ENCODE data around the gene KAT6B.

KAT6B gene

DNA sequence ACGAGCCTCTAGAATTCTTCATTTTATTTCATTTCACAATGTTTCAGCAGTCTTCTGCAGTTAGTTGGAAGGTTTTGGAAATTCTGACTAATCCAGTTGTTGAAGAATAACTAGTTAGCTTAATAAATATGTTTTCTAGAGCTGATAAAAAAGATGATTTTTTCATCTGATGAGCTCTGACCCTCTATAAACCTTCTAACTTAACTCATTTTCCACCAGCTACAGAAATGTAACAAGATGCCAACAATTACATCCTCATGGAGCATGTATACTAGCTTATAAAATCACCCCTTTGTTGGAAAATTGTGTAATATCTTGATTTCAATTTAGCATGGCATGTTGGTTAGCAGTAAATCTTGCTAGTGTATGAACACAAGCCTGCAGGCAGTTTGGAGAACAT, 33.1 kb downstream of the KAT6B start:
- TF ChIP-seq SIN3A (IDR thresholded peaks at IDR 0.05; ENCODE audit: borderline replicate concordance, insufficient read depth, low read length) (no peak), FOXP2 (optimal IDR thresholded peaks at IDR 0.05; ENCODE audit: borderline replicate concordance, extremely low read depth, extremely low read length, insufficient read depth) (no peak), REST (IDR thresholded peaks at IDR 0.05; ENCODE audit: insufficient read depth in 1 of 2, low read depth in 2 of 2, low read length in 2 of 2) (no peak), TAF1 (IDR thresholded peaks at IDR 0.05; ENCODE audit: borderline replicate concordance, insufficient read depth, low read length) (no peak), POLR2AphosphoS5 (IDR thresholded peaks at IDR 0.05; ENCODE audit: low read depth, low read length) (no peak)

DNA sequence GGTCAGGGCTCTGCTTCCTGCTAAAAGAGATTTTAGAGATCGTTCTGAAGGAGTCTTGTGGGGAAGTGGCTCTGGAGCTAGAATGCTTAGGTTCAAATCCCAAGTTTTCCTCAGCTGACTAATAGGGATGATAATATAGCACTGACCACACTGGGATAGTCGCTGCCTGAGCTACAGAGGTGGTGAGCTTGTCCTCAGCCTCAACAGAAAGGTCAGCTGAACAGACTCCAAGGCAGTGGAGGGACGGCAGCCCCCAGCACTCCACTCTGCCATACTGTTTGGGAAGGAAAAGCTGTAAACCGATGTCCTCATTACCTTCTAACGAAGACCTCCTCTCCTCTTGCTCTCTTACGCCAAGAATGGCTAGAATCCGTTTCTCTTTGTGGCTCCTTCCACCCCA, 36.2 kb downstream of the KAT6B start:
- TF ChIP-seq FOXP2 (optimal IDR thresholded peaks at IDR 0.05; ENCODE audit: borderline replicate concordance, extremely low read depth, extremely low read length, insufficient read depth) = no peak
- no peak for TF ChIP-seq TAF1 (IDR thresholded peaks at IDR 0.05; ENCODE audit: borderline replicate concordance, insufficient read depth, low read length)
- no peak for TF ChIP-seq POLR2AphosphoS5 (IDR thresholded peaks at IDR 0.05; ENCODE audit: low read depth, low read length)
- no peak for TF ChIP-seq REST (IDR thresholded peaks at IDR 0.05; ENCODE audit: insufficient read depth in 1 of 2, low read depth in 2 of 2, low read length in 2 of 2)
- TF ChIP-seq SIN3A (IDR thresholded peaks at IDR 0.05; ENCODE audit: borderline replicate concordance, insufficient read depth, low read length) = no peak

- TF ChIP-seq SIN3A (IDR thresholded peaks at IDR 0.05; ENCODE audit: borderline replicate concordance, insufficient read depth, low read length) = no peak
- no peak for TF ChIP-seq POLR2AphosphoS5 (IDR thresholded peaks at IDR 0.05; ENCODE audit: low read depth, low read length)
- TF ChIP-seq FOXP2 (optimal IDR thresholded peaks at IDR 0.05; ENCODE audit: borderline replicate concordance, extremely low read depth, extremely low read length, insufficient read depth) = no peak
- TF ChIP-seq REST (IDR thresholded peaks at IDR 0.05; ENCODE audit: insufficient read depth in 1 of 2, low read depth in 2 of 2, low read length in 2 of 2) = no peak
- no peak for TF ChIP-seq TAF1 (IDR thresholded peaks at IDR 0.05; ENCODE audit: borderline replicate concordance, insufficient read depth, low read length)
These were observed 37.2 kb downstream of the KAT6B start for GRCh38 chr10:74863551-74863950.

DNA sequence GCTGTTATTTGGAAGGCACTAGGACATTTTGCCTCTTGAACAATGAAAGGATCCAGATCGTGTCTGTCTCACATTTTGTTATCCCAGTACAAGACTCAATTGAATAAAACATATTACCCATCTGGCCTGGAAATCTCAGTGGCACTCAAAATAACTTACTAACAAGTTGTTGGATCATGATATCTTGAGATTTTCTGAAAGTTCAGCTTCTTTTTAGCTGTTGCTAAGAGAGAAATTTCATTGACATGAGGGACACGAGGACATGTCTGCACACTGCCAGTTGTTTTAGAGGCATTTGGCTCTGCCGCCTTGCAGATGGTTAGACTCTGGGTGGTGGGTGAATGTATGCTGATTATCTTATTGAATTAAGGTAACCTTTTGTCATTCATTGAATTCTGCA, 41.0 kb downstream of the KAT6B start:
- no peak for TF ChIP-seq SIN3A (IDR thresholded peaks at IDR 0.05; ENCODE audit: borderline replicate concordance, insufficient read depth, low read length)
- no peak for TF ChIP-seq REST (IDR thresholded peaks at IDR 0.05; ENCODE audit: insufficient read depth in 1 of 2, low read depth in 2 of 2, low read length in 2 of 2)
- no peak for TF ChIP-seq POLR2AphosphoS5 (IDR thresholded peaks at IDR 0.05; ENCODE audit: low read depth, low read length)

DNA sequence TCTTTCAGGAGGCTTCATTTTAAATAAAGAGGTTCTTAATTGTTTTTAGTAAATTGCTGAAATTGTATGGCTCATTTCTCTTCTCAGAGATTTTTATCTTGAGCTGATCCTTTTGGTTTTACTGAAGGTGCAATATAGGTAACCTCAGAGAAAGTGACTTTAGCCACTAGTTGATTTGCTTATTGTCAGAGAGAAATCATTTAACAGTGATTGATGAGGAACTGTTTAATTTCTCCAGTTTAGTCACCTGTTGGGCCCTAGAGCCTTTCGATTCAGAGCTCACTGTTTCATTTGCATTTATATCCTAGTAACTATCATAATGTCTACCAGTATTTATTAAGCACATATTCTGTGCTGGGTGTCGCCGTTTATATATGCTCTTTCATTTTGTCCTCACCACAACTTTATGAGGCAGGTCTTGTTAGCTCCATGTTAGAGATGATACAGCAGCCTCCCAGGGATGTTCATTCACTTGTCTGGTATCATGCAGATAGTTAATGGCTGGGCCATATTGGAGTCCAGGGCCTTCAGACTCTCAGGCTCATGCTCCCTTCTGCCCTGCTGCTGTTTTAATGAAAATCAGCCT, 42.1 kb downstream of the KAT6B start:
- TF ChIP-seq REST (IDR thresholded peaks at IDR 0.05; ENCODE audit: insufficient read depth in 1 of 2, low read depth in 2 of 2, low read length in 2 of 2) = no peak
- TF ChIP-seq TAF1 (IDR thresholded peaks at IDR 0.05; ENCODE audit: borderline replicate concordance, insufficient read depth, low read length) = no peak
- no peak for TF ChIP-seq POLR2AphosphoS5 (IDR thresholded peaks at IDR 0.05; ENCODE audit: low read depth, low read length)
- no peak for TF ChIP-seq FOXP2 (optimal IDR thresholded peaks at IDR 0.05; ENCODE audit: borderline replicate concordance, extremely low read depth, extremely low read length, insufficient read depth)
- no peak for TF ChIP-seq SIN3A (IDR thresholded peaks at IDR 0.05; ENCODE audit: borderline replicate concordance, insufficient read depth, low read length)
